Stimulated activated naive B cell treated with anti-CD40 and anti-IgM and Interleukin-4, amounts not matched to agents 10 μg/mL and 1 μg/mL and 100 μg/mL, for 72 hours (primary cell): ENCODE measurements around the gene RNF152.

ENCODE experiments used
- ATAC-seq, 2 donors: fragments of 150-1000 bp; cut with Tn5 transposase; replicated peaks; 2 replicates each; pipeline ENCODE4 v1.10.0; 2021; ENCODE audit warnings: moderate library complexity in 1 of 2
- DNase-seq: peaks from one replicate; pipeline ENCODE4 v3.0.0; 2021
- H3K27ac Mint-ChIP-seq: one replicate; pipeline ENCODE4 v1.8.0; 2022; ENCODE audit warnings: mild to moderate bottlenecking, mixed read lengths
- H3K27me3 Mint-ChIP-seq, 2 donors: one replicate each; pipeline ENCODE4 v1.8.0; 2022; ENCODE audit warnings: mixed read lengths in 2 of 2
- H3K36me3 Mint-ChIP-seq, 2 donors: one replicate each; pipeline ENCODE4 v1.8.0; 2022; ENCODE audit warnings: mixed read lengths in 2 of 2, mild to moderate bottlenecking in 1 of 2
- H3K4me1 Mint-ChIP-seq, 2 donors: one replicate each; pipeline ENCODE4 v1.8.0; 2022; ENCODE audit warnings: mixed read lengths in 2 of 2, mild to moderate bottlenecking in 1 of 2
- H3K4me3 Mint-ChIP-seq, 2 donors: one replicate each; pipeline ENCODE4 v1.8.0; 2022; ENCODE audit warnings: mild to moderate bottlenecking in 2 of 2, mixed read lengths in 2 of 2, moderate library complexity in 1 of 2
- H3K9me3 Mint-ChIP-seq, 2 donors: one replicate each; pipeline ENCODE4 v1.8.0; 2022; ENCODE audit warnings: mixed read lengths in 2 of 2, mild to moderate bottlenecking in 1 of 2

Gene RNF152

GRCh38 chr18:61831071-61831470 is 61.7 kb downstream of the RNF152 start:
- no peak for ATAC-seq
- DNase-seq: no peak
- Mint-ChIP-seq H3K27ac (no peak overlapping the region), H3K36me3 (no peaks in the 10 kb centered on the region), H3K9me3 (no peaks in the 10 kb centered on the region), H3K27me3 (peaks cover 16 to 46% of the 10 kb centered on the region in 2 donors), H3K4me3 (no peak overlapping the region), H3K4me1 (peaks cover 4 to 16% of the 10 kb centered on the region in 2 donors)

- peaks cover 4 to 15% of the 10 kb centered on the region in 2 donors for H3K4me1 Mint-ChIP-seq
- H3K27me3 Mint-ChIP-seq: peaks cover 16 to 36% of the 10 kb centered on the region in 2 donors
- H3K4me3 Mint-ChIP-seq: no peak overlapping the region
- no peaks in the 10 kb centered on the region for H3K9me3 Mint-ChIP-seq
- H3K36me3 Mint-ChIP-seq: no peaks in the 10 kb centered on the region
- DNase-seq: no peak
- no peak for ATAC-seq
- no peak overlapping the region for H3K27ac Mint-ChIP-seq
Observed at GRCh38 chr18:61829108-61829507, 63.7 kb downstream of the RNF152 start.

- Mint-ChIP-seq H3K27me3 (peaks cover 16 to 25% of the 10 kb centered on the region in 2 donors), H3K27ac (no peak overlapping the region), H3K36me3 (no peaks in the 10 kb centered on the region), H3K4me1 (no peaks in the 10 kb centered on the region), H3K4me3 (no peak overlapping the region), H3K9me3 (no peaks in the 10 kb centered on the region)
- DNase-seq (no peak), ATAC-seq (no peak)
Observed at GRCh38 chr18:61827591-61827990, 65.2 kb downstream of the RNF152 start.

GRCh38 chr18:61825386-61825785 is 67.4 kb downstream of the RNF152 start:
- no peak for DNase-seq
- Mint-ChIP-seq H3K4me3 (no peak overlapping the region), H3K36me3 (no peaks in the 10 kb centered on the region), H3K27me3 (peaks cover 13 to 24% of the 10 kb centered on the region in 2 donors), H3K27ac (no peak overlapping the region), H3K4me1 (no peaks in the 10 kb centered on the region), H3K9me3 (no peaks in the 10 kb centered on the region)
- ATAC-seq: peak; percentile 65 to 73

- H3K27ac Mint-ChIP-seq: no peak overlapping the region
- H3K36me3 Mint-ChIP-seq: no peaks in the 10 kb centered on the region
- H3K27me3 Mint-ChIP-seq: peaks cover 10 to 20% of the 10 kb centered on the region in 2 donors
- no peak for DNase-seq
- H3K4me3 Mint-ChIP-seq: no peak overlapping the region
- ATAC-seq: no peak
- H3K9me3 Mint-ChIP-seq: no peaks in the 10 kb centered on the region
- H3K4me1 Mint-ChIP-seq: no peaks in the 10 kb centered on the region
Observed at GRCh38 chr18:61824733-61825363, 68.0 kb downstream of the RNF152 start.

GRCh38 chr18:61823595-61823994 is 69.2 kb downstream of the RNF152 start:
- Mint-ChIP-seq H3K9me3 (no peaks in the 10 kb centered on the region), H3K27ac (no peak overlapping the region), H3K4me1 (no peaks in the 10 kb centered on the region), H3K36me3 (no peaks in the 10 kb centered on the region), H3K4me3 (no peak overlapping the region), H3K27me3 (peaks cover 0 to 9% of the 10 kb centered on the region in 2 donors)
- DNase-seq (no peak), ATAC-seq (no peak)

GRCh38 chr18:61822879-61823278 is 69.9 kb downstream of the RNF152 start:
- Mint-ChIP-seq H3K9me3 (no peaks in the 10 kb centered on the region), H3K27ac (no peak overlapping the region), H3K4me1 (no peaks in the 10 kb centered on the region), H3K36me3 (no peaks in the 10 kb centered on the region), H3K4me3 (no peak overlapping the region), H3K27me3 (peaks cover 0 to 3% of the 10 kb centered on the region in 2 donors)
- ATAC-seq (no peak), DNase-seq (no peak)

- Mint-ChIP-seq H3K27ac (no peak overlapping the region), H3K27me3 (no peaks in the 10 kb centered on the region), H3K9me3 (no peaks in the 10 kb centered on the region), H3K4me3 (no peak overlapping the region), H3K4me1 (no peaks in the 10 kb centered on the region), H3K36me3 (no peaks in the 10 kb centered on the region)
- DNase-seq: no peak
- ATAC-seq: no peak
Observed at GRCh38 chr18:61821748-61822147, 71.1 kb downstream of the RNF152 start.

- Mint-ChIP-seq H3K9me3 (no peaks in the 10 kb centered on the region), H3K36me3 (no peaks in the 10 kb centered on the region), H3K27me3 (no peaks in the 10 kb centered on the region), H3K4me3 (no peak overlapping the region), H3K4me1 (no peaks in the 10 kb centered on the region), H3K27ac (no peak overlapping the region)
- no peak for DNase-seq
- ATAC-seq: no peak
Observed at GRCh38 chr18:61820882-61821281, 71.9 kb downstream of the RNF152 start.

GRCh38 chr18:61817086-61817485 is 75.7 kb downstream of the RNF152 start:
- Mint-ChIP-seq H3K9me3 (no peaks in the 10 kb centered on the region), H3K36me3 (no peaks in the 10 kb centered on the region), H3K4me3 (no peak overlapping the region), H3K4me1 (no peaks in the 10 kb centered on the region), H3K27me3 (no peaks in the 10 kb centered on the region), H3K27ac (no peak overlapping the region)
- DNase-seq (no peak), ATAC-seq (no peak)

GRCh38 chr18:61815885-61816470 is 76.8 kb downstream of the RNF152 start:
- Mint-ChIP-seq H3K27ac (no peak overlapping the region), H3K36me3 (no peaks in the 10 kb centered on the region), H3K4me3 (no peak overlapping the region), H3K27me3 (no peaks in the 10 kb centered on the region), H3K4me1 (no peaks in the 10 kb centered on the region), H3K9me3 (no peaks in the 10 kb centered on the region)
- DNase-seq (no peak), ATAC-seq (no peak)

- Mint-ChIP-seq H3K4me1 (no peaks in the 10 kb centered on the region), H3K9me3 (no peaks in the 10 kb centered on the region), H3K36me3 (no peaks in the 10 kb centered on the region), H3K27ac (no peak overlapping the region), H3K27me3 (peaks cover 0 to 5% of the 10 kb centered on the region in 2 donors), H3K4me3 (no peak overlapping the region)
- DNase-seq (no peak), ATAC-seq (no peak)
Observed at GRCh38 chr18:61808286-61808685, 84.5 kb downstream of the RNF152 start.

GRCh38 chr18:61803393-61803792 is 89.4 kb downstream of the RNF152 start:
- no peak for ATAC-seq
- Mint-ChIP-seq H3K27me3 (no peaks in the 10 kb centered on the region), H3K4me1 (no peaks in the 10 kb centered on the region), H3K9me3 (peaks cover 0 to 3% of the 10 kb centered on the region in 2 donors), H3K36me3 (no peaks in the 10 kb centered on the region), H3K4me3 (no peak overlapping the region), H3K27ac (no peak overlapping the region)
- no peak for DNase-seq

GRCh38 chr18:61797696-61798590 is 94.9 kb downstream of the RNF152 start:
- H3K36me3 Mint-ChIP-seq: no peaks in the 10 kb centered on the region
- ATAC-seq (no peak), DNase-seq (no peak)
- peaks cover 0 to 3% of the 10 kb centered on the region in 2 donors for H3K9me3 Mint-ChIP-seq
- H3K27ac Mint-ChIP-seq: no peak overlapping the region
- no peaks in the 10 kb centered on the region for H3K27me3 Mint-ChIP-seq
- H3K4me3 Mint-ChIP-seq: no peak overlapping the region
- no peaks in the 10 kb centered on the region for H3K4me1 Mint-ChIP-seq

GRCh38 chr18:61791031-61791430 is 101.8 kb downstream of the RNF152 start:
- Mint-ChIP-seq H3K4me1 (no peaks in the 10 kb centered on the region), H3K27me3 (no peaks in the 10 kb centered on the region), H3K4me3 (no peak overlapping the region), H3K27ac (no peak overlapping the region), H3K9me3 (peaks cover 4 to 5% of the 10 kb centered on the region in 2 donors), H3K36me3 (no peaks in the 10 kb centered on the region)
- DNase-seq (no peak), ATAC-seq (no peak)
